ENCODE data around the gene HOXA3. TPM values are rescaled to one million over a fixed set of nuclear protein-coding genes. Genes with fewer than 3 reads are reported as not detected.

The HOXA3 gene
- total and polyA plus RNA-seq, 2 of the 13 experiments (the other 11 are each of a cell fraction or from before 2014, with no cell fraction given): 2.9 to 4.6 TPM

- intact Hi-C loops (cut with micrococcal nuclease; ENCODE audit: unreplicated experiment) (loop anchor here (5.0 kb wide), 1 partner anchor 762 kb away; no protein-coding TSS in a partner anchor), in situ Hi-C loops (cut with HindIII; ENCODE audit: extremely low pct_ligation_motif_present, low pct_unique_long_range_greater_than_20kb) (no loop called here)
- H3K4me2 ChIP-seq (ENCODE audit: low read depth, low read length): no peak overlapping the region
- H4K20me1 ChIP-seq (ENCODE audit: insufficient read depth, low read length): no peaks in the 10 kb centered on the region
- FAIRE-seq (no peak), DNase-seq (ENCODE audit: low spot score) (no peak), ATAC-seq (no peak)
- no peaks in the 10 kb centered on the region for H3K79me2 ChIP-seq (ENCODE audit: insufficient read depth, low read length)
- H2AFZ ChIP-seq (ENCODE audit: low read length): no peak overlapping the region
- ChIA-PET CTCF (ENCODE audit: low intra/inter-chr PET ratio, low total read pairs) (no interaction called here), POLR2A (no interaction called here)
- no peak overlapping the region for H3K4me3 ChIP-seq (replicated peaks in 1 of 3; ENCODE audit: insufficient read depth in 1 of 3, low read depth in 2 of 3, low read length in 3 of 3)
- no peaks in the 10 kb centered on the region for H3K9me3 ChIP-seq (ENCODE audit: low read length)
- H3K36me3 ChIP-seq (replicated peaks in 1 of 2; ENCODE audit: control insufficient read depth in 1 of 2, insufficient read depth in 2 of 2, low read length in 2 of 2): no peaks in the 10 kb centered on the region
- peaks cover 34% of the 10 kb centered on the region for H3K4me1 ChIP-seq (ENCODE audit: insufficient read depth, low read length)
- no peaks in the 10 kb centered on the region for H3K27me3 ChIP-seq (ENCODE audit: control insufficient read depth in 1 of 2, insufficient read depth in 2 of 2, low read length in 2 of 2)
- TF ChIP-seq ZUFSP (CRISPR knock-in tag; IDR thresholded peaks at IDR 0.05; ENCODE audit: borderline replicate concordance): no peak
- no peak for TF ChIP-seq ZFP91 (CRISPR knock-in tag; IDR thresholded peaks at IDR 0.05; ENCODE audit: borderline replicate concordance)
- no peak for TF ChIP-seq ZNF616 (CRISPR knock-in tag; IDR thresholded peaks at IDR 0.05; ENCODE audit: low read depth)
- TF ChIP-seq CCDC6 (CRISPR knock-in tag; IDR thresholded peaks at IDR 0.05): no peak
- TF ChIP-seq ATF1 (CRISPR knock-in tag; IDR thresholded peaks at IDR 0.05): no peak
- no peak for TF ChIP-seq ZNF589 (CRISPR knock-in tag; conservative IDR thresholded peaks at IDR 0.05)
- TF ChIP-seq ZNF282 (IDR thresholded peaks at IDR 0.05; ENCODE audit: partially characterized antibody): no peak
- TF ChIP-seq CC2D1A (CRISPR knock-in tag; IDR thresholded peaks at IDR 0.05): no peak
- no peak for TF ChIP-seq ZNF235 (CRISPR knock-in tag; IDR thresholded peaks at IDR 0.05; ENCODE audit: borderline replicate concordance)
- TF ChIP-seq ZNF607 (CRISPR knock-in tag; IDR thresholded peaks at IDR 0.05; ENCODE audit: borderline replicate concordance): no peak
- no TSS peak for BruUV-seq (replicated peaks)
- no peak overlapping the region for H3K9ac ChIP-seq (ENCODE audit: insufficient read depth, low read depth, low read length)
- H3K27ac ChIP-seq (ENCODE audit: extremely low read length, insufficient read depth, low read length): no peak overlapping the region
- 98% methylated on average over 40 of the region's 53 CpGs for WGBS (ENCODE audit: low lambda C conversion rate)
Measured at GRCh38 chr7:27139334-27140125, 12.9 kb downstream of the HOXA3 start.

Measured in HepG2 (cell line).